ENCODE data around the gene EXOC3L4. TPM values are rescaled to one million over a fixed set of nuclear protein-coding genes. Genes with fewer than 3 reads are reported as not detected.

Gene EXOC3L4
- total RNA-seq, 2 experiments from 2014 or later = not detected

GRCh38 chr14:103101257-103101962 is 6.9 kb downstream of the EXOC3L4 start:
- no peaks in the 10 kb centered on the region for H3K9me2 ChIP-seq (ENCODE audit: insufficient read depth, low read length)
- H3K27ac ChIP-seq (ENCODE audit: low read depth, low read length, poor library complexity, severe bottlenecking) = peak overlapping the region; percentile 31
- H3K4me3 ChIP-seq (ENCODE audit: low read depth, low read length, poor library complexity, severe bottlenecking) = no peak overlapping the region
- no peaks in the 10 kb centered on the region for H4K20me1 ChIP-seq (ENCODE audit: insufficient read depth, low read length)
- peak overlapping the region; percentile 44; the same call in 1 of the 2 replicates for H3K4me2 ChIP-seq (ENCODE audit: low read length)
- no peaks in the 10 kb centered on the region for H3K36me3 ChIP-seq (ENCODE audit: insufficient read depth, low read length)
- H2AFZ ChIP-seq (ENCODE audit: low read length) = no peak overlapping the region
- H3K9me3 ChIP-seq (ENCODE audit: low read length) = no peaks in the 10 kb centered on the region
- H3K4me1 ChIP-seq (ENCODE audit: insufficient read depth, low read length, poor library complexity, severe bottlenecking) = peaks cover 32% of the 10 kb centered on the region
- ChIA-PET POLR2A (interaction anchor here (0.6 to 0.7 kb wide), 2 partner anchors 412 to 446 kb away, joined by 3 to 4 read pairs; no protein-coding TSS in a partner anchor), CTCF (ENCODE audit: unreplicated experiment) (no interaction called here)
- no TSS peak for BruUV-seq (replicated peaks)
- intact Hi-C loops (cut with micrococcal nuclease; ENCODE audit: unreplicated experiment) = no loop called here
- TF ChIP-seq, protein P1, sequence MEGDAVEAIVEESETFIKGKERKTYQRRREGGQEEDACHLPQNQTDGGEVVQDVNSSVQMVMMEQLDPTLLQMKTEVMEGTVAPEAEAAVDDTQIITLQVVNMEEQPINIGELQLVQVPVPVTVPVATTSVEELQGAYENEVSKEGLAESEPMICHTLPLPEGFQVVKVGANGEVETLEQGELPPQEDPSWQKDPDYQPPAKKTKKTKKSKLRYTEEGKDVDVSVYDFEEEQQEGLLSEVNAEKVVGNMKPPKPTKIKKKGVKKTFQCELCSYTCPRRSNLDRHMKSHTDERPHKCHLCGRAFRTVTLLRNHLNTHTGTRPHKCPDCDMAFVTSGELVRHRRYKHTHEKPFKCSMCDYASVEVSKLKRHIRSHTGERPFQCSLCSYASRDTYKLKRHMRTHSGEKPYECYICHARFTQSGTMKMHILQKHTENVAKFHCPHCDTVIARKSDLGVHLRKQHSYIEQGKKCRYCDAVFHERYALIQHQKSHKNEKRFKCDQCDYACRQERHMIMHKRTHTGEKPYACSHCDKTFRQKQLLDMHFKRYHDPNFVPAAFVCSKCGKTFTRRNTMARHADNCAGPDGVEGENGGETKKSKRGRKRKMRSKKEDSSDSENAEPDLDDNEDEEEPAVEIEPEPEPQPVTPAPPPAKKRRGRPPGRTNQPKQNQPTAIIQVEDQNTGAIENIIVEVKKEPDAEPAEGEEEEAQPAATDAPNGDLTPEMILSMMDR (conservative IDR thresholded peaks at IDR 0.05; ENCODE audit: low read length) = no peak
- no peak for TF ChIP-seq EZH2phosphoT487 (IDR thresholded peaks at IDR 0.05; ENCODE audit: borderline replicate concordance, low read depth, low read length)
- no peaks in the 10 kb centered on the region for H3K79me2 ChIP-seq (ENCODE audit: insufficient read depth, low read depth, low read length)
- no peak for DNase-seq (ENCODE audit: low spot score)

- no peak for TF ChIP-seq EZH2phosphoT487 (IDR thresholded peaks at IDR 0.05; ENCODE audit: borderline replicate concordance, low read depth, low read length)
- TF ChIP-seq, protein P1 (conservative IDR thresholded peaks at IDR 0.05; ENCODE audit: low read length) = no peak
- Histone ChIP-seq H2AFZ (ENCODE audit: low read length) (no peak overlapping the region), H3K9me3 (ENCODE audit: low read length) (no peaks in the 10 kb centered on the region), H3K36me3 (ENCODE audit: insufficient read depth, low read length) (no peaks in the 10 kb centered on the region), H3K4me1 (ENCODE audit: insufficient read depth, low read length, poor library complexity, severe bottlenecking) (peaks cover 35% of the 10 kb centered on the region), H3K79me2 (ENCODE audit: insufficient read depth, low read depth, low read length) (no peaks in the 10 kb centered on the region), H4K20me1 (ENCODE audit: insufficient read depth, low read length) (no peaks in the 10 kb centered on the region), H3K4me2 (ENCODE audit: low read length) (no peak overlapping the region), H3K4me3 (ENCODE audit: low read depth, low read length, poor library complexity, severe bottlenecking) (no peak overlapping the region), H3K27ac (ENCODE audit: low read depth, low read length, poor library complexity, severe bottlenecking) (no peak overlapping the region), H3K9me2 (ENCODE audit: insufficient read depth, low read length) (no peaks in the 10 kb centered on the region)
- no peak for DNase-seq (ENCODE audit: low spot score)
- ChIA-PET POLR2A (no interaction called here), CTCF (ENCODE audit: unreplicated experiment) (no interaction called here)
- intact Hi-C loops (cut with micrococcal nuclease; ENCODE audit: unreplicated experiment) = no loop called here
- no TSS peak for BruUV-seq (replicated peaks)
Observed at GRCh38 chr14:103101963-103102688, 7.6 kb downstream of the EXOC3L4 start.

All from OCI-LY7 (cell line).